NOMO-1 (cell line): ENCODE measurements around the gene STAC.
"Not testable (repeated sequence)": the region's sequence is repeated elsewhere in the genome, so short reads cannot be mapped to it uniquely, and the experiment has no call there.

Experiments used
- DNase-seq, 2 experiments: peaks; one replicate each; lab custom pipeline; 2025; ENCODE audit not compliant: unreplicated experiment in 2 of 2; lab: John Stamatoyannopoulos, UW

STAC gene

DNA sequence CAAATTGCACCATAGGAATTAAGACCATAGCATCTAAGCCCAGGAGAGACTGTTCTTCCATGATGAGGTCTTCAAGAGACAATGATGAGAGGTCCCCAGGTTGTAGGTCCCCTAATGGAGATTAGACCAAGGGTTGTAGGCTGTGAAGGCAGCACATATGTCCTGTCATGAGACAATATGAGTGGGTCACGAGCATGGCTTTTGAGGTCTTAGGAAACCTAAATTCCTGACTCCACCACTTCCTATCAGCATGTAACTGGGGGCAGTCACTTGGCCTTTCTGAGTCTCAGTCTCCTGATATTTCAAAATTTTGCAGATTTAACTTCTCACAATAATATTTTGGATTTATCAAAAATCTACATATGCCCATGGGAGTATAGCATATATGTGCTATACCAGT, 31.3 kb downstream of the STAC start:
- DNase-seq = no peak

DNA sequence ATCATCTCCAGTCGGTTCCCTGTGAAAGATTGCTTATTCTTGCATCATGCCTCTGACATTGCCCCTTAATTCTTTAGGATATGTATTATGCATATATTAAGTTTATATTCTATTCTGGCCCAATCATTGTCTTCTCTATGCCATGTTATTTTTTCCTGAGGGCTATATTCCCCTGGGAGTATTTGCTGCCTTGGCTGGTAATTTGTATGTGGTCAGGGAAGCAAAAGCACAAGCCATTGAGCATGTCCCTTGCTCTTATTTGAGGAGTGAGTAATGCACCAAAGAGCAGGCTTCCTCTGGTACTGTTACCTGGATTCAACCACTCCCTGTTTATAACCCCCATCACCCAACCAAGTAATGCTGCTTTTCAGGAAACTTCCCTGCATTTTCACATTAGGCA, 36.3 kb downstream of the STAC start:
- no peak for DNase-seq

GRCh38 chr3:36417237-36417636, 36.9 kb downstream of the STAC start:
- DNase-seq = no peak

GRCh38 chr3:36418296-36418695, 38.0 kb downstream of the STAC start:
- DNase-seq = no peak

GRCh38 chr3:36428445-36428844, 48.1 kb downstream of the STAC start:
- peak in 1 of 2 experiments; percentile 8 for DNase-seq

DNA sequence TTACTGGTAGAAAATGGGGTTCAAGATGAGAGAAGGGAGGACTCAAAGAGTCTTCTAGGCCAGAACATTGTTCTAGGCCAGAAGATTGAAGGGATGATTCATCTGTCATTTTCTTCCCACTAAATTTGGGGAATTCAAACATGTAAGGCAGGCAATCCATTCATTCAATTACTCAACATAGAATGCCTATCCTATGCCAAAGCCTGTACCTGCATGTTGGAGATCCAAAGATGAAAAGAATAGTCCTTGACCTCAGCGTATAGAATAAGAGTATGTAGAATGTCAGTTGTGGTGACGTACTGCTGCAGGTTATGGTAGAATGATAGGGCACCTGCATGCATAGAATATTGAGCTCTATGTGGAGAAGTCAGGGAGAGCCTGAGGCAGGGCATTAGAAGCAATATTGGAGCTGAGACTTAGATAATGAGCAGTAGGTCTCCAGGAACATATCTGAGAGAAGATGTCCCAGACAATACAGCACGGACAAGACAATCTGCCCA, 49.7 kb downstream of the STAC start:
- no peak for DNase-seq

DNA sequence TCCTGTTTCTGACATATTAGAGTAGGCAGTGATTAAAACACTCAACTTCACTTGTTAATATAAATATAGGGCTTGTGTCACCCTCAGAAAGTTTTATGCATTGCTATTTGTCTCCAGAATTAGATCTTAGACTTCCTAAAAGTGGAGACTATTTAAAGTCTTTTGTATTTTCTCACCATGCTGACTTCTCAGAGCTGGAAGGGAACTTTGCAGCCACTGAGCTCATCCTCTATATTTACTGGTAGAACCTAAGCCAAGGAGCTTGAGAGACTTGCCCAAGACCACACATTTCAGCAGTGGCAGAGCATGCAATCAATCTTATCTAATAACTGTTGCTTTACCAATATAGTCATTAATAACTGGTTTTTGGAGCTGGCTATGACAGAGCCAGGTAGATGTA, 53.2 kb downstream of the STAC start:
- DNase-seq = no peak

DNA sequence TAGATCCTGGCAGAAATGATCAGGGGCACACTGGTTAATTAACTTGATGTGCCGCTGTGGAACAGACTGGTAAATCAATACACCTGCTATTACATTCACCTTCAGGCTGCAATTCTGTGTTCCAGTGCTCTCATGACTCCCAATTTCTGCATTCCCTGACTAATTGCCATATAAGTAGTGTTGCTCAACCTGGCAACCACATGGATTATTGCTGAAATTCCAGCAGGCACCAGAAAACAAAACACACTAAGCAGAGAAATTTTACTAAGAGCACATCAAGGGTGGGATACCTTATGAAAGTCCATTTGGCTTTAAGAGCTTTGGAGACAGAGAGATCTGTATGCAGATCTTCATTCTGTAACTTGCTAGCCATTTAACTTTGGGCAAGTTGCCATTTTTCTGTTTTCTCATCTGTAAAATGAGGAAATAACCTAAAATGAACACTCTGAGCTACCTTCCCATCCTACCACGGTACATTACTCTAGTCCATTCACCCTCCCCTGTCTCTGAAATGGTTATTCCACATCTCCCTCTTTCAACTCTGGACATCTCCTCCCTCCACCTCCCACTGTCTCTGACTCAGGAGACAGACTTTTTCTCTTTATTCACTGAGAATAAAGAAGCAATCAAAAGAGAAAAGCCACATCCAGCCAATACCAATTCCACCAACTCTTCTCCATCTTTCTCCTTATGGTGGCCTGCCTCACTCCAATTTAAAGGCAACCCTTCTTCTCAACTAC, 54.6 kb downstream of the STAC start:
- DNase-seq = no peak

DNA sequence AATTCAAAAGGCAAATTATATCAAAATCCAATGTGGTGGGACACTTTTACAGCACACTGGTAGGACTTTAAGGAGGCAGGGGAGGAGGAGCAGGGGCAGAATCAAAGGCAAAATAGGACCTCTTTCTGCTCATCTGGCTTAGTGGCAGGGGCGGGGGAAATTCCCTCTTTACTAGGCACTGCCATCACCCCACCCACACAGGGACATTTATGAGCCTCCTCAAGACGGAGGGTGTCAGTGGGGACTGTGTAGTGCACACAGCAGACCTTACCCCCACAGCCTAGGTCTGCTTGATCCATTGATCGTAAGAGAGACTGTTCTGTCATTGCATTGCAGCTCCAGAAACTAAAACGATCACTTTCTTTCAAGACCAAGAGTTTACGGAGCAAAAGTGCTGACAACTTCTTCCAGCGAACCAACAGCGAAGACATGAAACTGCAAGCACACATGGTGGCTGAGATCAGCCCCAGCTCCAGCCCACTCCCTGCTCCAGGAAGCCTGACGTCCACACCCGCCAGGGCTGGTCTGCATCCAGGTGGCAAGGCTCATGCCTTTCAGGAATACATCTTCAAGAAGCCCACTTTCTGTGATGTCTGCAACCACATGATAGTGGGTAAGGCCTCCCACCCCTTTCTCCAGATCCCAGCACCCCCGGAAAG, 62.9 kb downstream of the STAC start:
- DNase-seq = no peak

- no peak for DNase-seq
These were observed 64.6 kb downstream of the STAC start for GRCh38 chr3:36444909-36445308.

GRCh38 chr3:36446276-36446675, 66.0 kb downstream of the STAC start:
- no peak for DNase-seq

DNA sequence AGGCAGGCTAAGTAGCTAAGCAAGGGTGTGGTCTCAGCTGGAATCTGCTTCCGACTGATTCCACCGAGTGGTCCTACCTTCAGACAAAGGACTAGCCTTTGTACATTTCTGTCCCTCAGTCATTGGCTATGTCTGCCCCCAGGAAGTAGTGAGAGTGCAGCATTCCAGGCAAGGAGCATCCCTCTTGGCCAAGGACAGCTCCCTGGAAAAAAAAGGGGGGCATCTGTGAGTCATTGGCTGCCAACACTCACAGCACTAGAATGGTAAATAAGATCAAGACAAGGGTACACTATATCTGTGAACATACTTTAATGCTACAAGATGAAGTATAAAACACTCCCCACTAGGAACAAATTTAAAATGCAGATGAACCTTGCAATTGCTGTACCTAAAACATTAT, 66.8 kb downstream of the STAC start:
- no peak for DNase-seq

DNA sequence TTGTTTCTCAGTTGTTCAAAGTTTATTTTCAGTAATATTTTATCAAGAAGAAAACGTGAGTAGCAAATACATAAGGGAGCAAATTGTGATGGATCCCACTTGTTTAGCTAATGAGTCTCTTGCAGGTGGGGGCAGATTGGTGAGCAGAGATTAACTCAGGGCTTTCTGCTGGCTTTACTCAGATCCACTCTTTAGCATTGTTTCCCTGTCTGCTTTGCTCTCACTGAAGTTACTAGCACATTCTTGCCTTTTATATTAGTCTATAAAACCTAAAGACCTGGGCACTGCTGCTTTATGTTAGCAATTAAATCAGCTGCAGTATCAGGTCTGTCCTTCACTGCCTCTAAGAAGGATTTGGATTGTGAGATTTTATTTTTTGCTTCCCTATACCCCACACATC, 71.5 kb downstream of the STAC start:
- no peak for DNase-seq

GRCh38 chr3:36453213-36453612, 72.9 kb downstream of the STAC start:
- DNase-seq = not testable (repeated sequence)

DNA sequence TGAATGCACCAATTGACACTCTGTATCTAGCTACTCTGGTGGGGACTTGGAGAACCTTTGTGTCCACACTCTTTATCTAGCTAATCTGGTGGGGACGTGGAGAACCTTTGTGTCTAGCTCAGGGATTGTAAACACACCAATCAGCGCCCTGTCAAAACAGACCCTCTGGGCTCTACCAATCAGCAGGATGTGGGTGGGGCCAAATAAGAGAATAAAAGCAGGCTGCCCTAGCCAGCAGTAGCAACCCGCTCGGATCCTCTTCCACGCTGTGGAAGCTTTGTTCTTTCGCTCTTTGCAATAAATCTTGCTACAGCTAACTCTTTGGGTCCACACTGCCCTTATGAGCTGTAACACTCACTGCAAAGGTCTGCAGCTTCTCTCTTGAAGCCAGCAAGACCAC, 73.6 kb downstream of the STAC start:
- DNase-seq = peak in 1 of 2 experiments; percentile 20

- no peak for DNase-seq
These were observed 75.1 kb downstream of the STAC start for GRCh38 chr3:36455406-36455805.

GRCh38 chr3:36456784-36457183, 76.5 kb downstream of the STAC start:
- DNase-seq = no peak

GRCh38 chr3:36457667-36458066, 77.4 kb downstream of the STAC start:
- no peak for DNase-seq

GRCh38 chr3:36459177-36459576, 78.9 kb downstream of the STAC start:
- no peak for DNase-seq

- DNase-seq = no peak
These were observed 81.3 kb downstream of the STAC start for GRCh38 chr3:36461597-36461996.

DNA sequence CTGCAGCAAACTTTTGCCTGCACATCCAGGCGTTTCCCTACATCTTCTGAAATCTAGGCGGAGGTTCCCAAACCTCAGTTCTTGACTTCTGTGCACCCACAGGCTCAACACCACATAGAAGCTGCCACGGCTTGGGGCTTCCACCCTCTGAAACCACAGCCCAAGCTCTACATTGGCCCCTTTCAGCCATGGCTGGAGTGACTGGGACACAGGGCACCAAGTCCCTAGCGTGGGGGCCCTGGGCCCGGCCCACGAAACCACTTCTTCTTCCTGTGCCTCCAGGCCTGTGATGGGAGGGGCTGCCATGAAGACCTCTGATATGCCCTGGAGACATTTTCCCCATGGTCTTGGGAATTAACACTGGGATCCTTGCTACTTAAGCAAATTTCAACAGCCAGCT, 91.7 kb downstream of the STAC start:
- not testable (repeated sequence) for DNase-seq

GRCh38 chr3:36475558-36475957, 95.3 kb downstream of the STAC start:
- DNase-seq = no peak
